Caki2 (cell line): ENCODE data around the gene PGBD5. TPM values are rescaled to one million over a fixed set of nuclear protein-coding genes. Genes with fewer than 3 reads are reported as not detected.
A peak's percentile ranks its signal among the peaks of the same experiment; 100 is the strongest.

Source experiments
- DNase-seq: peaks from one replicate; pipeline ENCODE4 v3.0.0-alpha.2; 2015; ENCODE audit warnings: low read depth
- in situ Hi-C: cut with HindIII; loops from 2 replicates; pipeline ENCODE4 v1.10.0; 2016; ENCODE audit warnings: low sequenced_read_pairs, low pct_unique_long_range_greater_than_20kb, mixed read lengths
- total RNA-seq: library from RNA; depleted of rRNA; stranded (reverse); fragments of >200 nt; shearing (Covaris generic); gene quantifications from 2 replicates; pipeline ENCODE4 v1.2.3, GENCODE V29; 2014; ENCODE audit warnings: low replicate concordance

The PGBD5 gene
- total RNA-seq, 1 experiment from 2014 or later = 7.5 TPM

DNA sequence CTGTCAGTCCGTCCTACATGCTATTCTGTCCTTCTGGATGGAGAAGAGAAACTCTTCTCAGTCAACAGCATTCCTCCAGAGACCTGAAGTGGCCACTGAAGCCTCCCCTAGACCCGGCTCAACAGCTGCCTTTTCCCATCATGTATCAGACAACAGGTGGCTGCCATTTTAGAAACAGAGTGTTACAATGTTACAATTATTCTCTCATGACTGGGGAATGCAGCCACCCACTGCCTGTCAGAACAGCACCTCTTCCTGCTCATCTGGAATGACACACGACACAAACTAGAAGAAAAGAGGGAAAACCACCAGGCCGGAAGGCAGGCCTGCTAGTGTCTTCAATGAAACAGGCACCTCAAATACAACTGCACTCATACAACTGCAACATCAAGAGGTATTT, 105.3 kb downstream of the PGBD5 start:
- in situ Hi-C loops = no loop called here
- no peak for DNase-seq

DNA sequence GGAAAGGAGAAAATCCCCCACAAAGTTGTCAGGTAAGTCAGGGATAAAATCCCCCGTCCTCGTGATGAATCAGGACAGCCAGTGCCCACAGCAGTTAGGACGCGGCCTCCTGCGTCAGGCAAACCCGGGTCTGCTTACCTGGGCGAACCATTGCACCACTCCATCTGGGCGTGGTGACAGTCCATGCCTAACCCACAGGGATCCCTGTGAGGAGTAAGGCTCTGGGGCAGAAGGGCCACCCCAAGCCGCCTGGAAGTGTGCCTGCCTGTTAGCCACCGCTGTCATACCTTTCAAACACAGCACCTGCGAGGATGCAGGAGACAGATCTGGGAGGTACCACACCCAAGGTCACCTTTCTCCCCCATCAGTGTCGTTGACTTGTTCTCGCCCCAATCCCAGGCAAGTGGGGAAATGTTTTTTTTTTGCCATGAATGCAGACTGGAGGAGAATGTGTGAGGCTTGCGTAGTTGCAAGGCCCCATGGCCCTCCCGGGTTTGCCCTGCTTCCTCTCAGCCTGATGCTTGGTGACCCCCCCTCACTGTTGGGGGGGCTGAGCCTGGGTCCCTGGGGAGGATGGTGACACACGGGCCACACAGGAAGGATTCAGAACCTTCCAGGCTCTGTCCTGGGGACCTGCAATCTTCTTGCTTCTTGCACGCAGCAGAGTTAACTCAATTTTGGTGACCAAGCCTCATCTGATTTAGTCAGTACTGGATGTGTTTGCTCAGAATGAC, 107.0 kb downstream of the PGBD5 start:
- in situ Hi-C loops = no loop called here
- no peak for DNase-seq

DNA sequence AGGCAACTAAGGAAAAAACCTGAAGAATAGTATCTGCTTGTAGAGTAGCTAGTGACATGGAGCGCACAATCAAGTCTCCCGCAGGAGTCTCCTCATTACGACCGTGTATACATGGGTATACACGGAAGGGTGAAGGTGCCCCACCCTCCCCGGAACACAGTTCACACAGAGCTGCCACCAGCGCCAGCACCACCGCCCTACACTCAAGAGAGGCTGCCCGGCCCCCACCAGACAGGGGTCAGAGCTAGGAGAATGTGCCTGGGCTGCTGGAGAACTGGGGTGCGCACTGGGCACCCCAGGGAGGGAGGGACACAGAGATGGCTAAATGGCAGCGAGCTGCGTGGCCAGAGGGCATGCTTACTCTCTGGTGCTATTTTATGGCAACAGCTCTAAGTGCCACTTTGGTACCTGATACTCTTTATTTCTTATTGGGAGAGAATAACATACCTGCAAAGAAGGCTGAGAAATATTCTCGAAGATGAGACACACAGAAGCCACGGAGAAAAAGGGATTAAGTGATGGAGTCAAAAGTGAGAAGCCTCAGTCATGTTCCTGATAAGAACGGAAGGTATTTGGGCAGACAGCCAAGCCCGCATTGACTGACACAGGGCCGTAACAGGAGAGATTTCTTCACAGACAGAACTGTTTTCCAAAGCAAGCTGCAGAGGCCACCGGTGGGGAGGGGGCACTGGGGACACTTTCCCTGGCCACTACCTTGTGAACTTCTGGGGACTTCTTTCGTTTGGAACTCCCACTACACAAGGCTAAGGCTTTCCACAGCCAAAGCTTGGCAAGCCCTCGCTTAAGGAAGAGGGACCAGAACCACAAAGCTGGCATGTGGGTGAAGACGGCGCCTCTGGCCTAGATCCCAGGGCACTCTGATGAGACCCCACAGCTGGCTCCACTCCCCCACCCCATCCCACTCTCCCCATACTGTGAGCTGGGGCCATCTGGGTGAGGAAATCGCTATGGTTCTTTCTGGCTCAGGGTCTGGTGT, 108.0 kb downstream of the PGBD5 start:
- in situ Hi-C loops = no loop called here
- DNase-seq = no peak

DNA sequence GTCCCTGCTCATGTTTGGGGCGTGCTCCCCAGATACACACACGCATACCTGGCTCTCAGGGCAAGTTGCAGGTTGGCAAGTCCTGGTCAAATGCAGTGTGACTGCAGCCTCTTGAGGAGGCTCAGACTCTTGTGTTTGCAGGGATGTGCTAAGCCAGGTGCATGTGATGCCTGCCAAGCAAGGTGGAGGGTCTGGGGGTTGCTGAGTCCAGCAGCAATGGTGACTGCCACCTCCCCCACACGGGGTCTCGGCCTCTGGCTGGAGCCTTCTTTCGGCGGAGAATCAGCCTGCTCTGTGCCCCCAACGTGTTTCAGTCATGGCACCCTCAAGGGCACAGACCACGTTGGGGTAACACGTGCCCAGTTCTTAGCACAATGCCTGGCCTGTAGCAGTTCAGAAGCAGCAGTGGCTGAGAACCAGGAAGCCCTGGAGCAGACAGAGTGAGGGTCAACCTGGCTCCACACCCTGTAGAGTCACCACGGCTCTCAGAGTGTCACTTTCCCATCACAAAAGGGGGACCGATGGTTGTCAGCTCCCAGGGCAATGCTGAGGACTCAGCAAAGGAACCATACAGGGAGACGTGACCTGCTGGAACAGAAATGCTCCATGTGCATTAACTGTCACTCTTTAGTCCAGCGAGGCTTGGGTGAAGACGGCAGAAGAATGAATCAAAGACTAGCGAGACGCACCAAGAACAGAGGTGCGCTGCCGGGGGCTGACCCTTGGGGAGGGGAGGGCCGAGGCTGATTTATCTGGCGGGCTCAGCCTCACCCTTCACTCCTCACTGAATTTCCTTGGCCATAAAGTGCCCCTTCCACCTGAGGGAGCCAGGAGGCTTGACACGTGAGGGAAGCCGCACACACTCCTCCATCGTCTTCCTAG, 109.0 kb downstream of the PGBD5 start:
- in situ Hi-C loops = no loop called here

DNA sequence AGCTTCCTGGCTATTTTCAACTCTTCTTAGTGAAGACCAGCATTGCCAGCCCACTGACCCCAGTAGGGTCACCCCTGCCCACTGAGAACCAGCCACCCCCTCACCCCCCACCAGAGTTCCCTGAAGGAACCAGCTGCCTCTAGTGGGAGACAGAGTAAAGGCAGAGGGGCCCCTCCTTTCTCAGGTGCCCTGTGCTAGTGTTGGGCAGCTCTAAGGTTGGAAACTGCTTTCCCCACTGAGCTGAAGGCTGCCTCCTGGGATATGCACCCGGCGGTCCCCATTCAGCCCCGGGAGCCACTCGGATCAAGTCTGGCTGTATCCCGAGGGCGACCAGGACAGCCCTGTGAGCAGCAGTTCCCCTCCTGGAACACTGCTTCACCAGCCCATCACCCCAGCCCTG, 111.0 kb downstream of the PGBD5 start:
- in situ Hi-C loops = no loop called here
- DNase-seq = no peak

More for the DNA sequence above, 109.0 kb downstream of the PGBD5 start:
- DNase-seq = no peak

DNA sequence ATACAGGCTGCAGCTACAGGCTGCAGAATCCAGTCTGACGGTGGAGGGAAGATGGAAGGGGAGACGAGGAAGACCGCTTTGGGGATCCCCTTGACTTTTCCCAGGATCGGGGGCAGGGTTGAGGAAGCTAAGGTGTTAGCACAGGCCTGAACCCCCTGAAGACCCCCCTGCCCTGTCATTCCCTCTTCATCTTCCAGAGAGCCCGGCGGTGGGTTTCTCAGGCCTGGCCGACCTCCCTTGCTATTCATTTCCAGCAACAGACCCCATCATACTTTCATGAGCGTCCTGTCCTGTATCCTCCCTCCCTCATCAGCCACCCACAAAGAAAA, 112.0 kb downstream of the PGBD5 start:
- in situ Hi-C loops = no loop called here
- DNase-seq = no peak

DNA sequence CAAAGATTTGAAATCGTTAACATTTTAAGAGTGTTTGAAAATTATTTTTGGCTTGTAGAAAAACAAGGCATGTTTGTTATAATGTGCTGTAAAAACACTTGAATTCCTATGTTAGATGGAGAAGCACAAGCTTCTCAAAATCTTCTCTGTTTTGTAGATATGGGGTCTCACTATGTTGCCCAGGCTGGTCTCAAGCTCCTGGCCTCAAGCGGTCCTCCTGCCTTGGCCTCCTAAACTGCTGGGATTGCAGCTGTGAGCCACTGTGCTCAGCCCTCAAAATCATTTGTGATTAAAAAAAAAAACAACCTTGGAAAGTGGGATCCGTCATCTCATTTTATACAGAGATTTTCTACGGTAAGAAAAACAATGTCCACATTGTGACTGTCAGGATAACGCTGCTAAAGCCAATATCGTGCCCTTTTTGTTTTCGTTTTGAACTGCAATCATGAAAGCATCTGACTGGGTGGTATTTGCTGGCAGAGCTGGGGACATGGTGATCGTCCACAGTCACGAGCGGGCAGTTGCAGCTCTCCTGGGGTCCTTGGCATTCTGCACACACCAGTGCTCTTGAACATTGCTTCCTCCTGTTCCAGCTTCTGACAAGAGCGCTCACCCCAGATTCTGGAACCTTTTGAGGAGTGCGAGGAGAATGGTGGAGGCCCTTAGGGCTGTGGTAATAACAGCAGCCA, 112.5 kb downstream of the PGBD5 start:
- in situ Hi-C loops = no loop called here
- DNase-seq = no peak

DNA sequence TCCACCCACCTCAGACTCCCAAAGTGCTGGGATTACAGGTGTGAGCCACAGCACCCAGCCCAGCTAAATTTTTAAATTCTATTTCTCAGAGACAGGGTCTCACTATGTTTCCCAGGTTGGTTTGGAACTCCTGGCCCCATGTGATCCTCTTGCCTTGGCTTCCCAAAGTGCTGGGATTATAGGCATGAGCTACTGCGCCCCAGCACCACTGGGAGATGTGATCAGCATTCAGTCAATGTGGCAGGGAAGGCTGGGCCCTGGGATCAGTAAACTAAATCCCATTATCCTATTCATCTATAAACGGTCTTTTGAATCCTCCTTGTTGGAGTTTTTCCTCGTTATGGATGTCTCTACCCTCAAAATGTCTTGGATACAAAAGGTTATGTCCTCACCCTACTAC, 113.5 kb downstream of the PGBD5 start:
- in situ Hi-C loops = no loop called here
- DNase-seq = no peak

DNA sequence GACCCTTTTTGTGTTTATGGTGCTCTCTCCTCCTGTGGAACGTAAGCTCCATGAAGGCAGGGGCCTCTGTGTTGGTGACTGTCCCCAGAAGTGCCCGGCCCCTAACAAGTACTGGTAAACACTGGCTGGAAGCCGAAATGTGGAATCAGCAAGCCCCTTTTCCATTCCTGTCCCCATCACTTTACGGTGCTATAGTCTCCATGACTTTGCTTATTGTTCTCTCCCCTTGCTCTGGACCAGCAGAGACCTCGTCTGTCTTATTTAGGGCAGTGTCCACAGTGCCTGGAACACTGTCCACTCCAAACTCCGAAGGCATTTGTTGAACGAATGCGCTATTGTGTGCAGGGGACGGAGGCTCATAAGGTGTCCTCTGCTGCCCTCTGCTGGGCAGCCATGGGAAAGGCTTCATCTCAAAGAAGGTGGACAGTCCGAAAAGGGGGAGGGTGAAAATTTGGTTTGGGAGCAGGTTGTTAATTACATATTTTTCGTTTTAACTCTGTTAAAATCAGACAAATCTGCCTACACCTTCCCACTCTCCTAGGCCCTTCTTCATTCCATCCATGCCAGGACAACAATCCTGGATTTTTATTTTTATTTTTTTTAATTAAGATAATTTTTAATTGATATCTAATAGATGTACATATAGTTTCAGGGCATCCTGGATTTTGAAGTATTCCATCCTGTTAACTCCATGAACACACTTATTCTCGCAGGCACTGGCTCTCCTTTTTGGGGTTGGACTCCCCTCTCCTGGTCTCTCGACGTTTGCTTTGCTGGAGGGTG, 115.6 kb downstream of the PGBD5 start:
- DNase-seq = peak; percentile 58
- in situ Hi-C loops = no loop called here

DNA sequence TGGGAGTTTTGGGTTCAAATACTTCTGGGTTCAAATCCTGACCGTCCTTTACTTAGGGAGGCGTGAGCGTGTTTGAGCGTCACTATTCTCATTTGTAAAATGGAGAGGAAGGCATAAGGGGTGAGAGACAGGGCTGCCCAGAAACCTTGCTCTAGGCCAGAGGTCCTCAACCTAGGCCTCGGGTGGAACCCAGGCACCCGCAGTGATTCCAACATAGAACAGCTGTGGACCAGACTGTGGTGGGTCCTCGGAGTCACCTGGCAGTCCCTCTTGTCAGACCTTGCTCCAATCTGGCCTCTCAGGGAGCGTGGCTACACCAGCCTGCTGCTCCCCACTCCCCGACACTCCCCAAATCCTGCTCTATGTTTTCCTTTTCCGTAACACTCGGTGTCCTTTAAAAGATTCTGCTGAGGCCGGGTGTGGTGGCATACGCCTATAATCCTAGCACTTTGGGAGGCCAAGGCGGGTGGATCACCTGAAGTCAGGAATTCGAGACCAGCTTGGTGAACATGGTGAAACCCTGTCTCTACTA, 116.4 kb downstream of the PGBD5 start:
- no peak for DNase-seq
- in situ Hi-C loops = no loop called here

DNA sequence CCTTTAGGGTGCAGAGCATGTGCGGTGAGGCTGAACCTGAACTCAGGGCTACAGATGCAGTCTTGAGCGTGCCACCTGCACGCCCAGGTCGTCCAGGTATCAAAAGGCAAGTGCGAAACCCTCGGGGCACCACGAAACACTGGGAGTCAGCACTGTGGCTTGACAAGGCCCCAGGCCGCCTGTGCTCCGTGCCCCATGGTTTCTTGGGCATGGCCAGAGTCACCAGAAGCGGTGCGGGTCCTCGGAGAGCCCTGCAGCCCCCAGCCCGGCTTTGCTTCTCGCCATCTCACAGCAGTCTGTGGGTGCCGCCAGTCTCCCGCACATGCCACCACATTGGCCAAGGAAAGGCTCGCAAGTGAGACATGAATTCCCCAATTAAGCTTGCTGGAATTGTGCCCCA, 117.3 kb downstream of the PGBD5 start:
- in situ Hi-C loops = no loop called here
- DNase-seq = no peak

DNA sequence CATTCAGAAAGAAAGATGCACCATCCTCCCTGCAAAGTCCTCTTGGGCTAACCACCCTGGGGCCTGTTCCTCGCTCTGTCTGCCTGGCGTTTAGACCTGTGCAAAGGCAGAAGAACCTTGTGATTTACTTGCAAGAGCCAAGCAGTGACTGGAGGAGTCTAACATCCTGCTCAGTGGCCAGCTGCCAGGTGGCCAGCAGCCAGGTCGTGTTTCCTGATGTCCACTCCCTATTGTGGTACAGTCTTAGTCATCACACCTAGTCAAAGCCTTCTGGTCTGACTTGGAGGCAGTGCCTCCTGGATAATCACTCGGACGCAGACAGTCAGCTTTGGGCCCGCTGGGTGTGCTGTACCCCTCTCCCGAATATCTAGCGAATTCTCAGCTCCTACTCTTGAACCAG, 118.1 kb downstream of the PGBD5 start:
- DNase-seq = peak; percentile 82
- in situ Hi-C loops = no loop called here

DNA sequence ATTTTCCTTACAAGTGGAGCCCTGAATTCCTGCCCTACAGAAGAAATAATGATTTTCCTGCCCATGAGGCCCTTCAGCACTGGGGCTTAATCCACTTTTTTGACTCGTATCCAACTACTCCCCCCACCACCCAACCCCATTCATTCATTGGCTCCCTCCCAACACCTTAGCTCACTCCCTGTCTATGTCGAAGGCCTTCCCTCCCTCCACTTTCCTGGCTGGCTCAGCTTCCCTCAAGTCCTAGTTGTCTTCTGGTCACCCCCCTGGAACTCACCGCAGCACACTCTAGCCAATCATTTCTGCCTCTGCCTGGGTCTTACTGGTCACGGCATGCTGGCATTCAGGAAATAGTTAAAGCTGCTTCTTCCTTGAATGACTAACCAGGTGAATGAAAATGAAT, 118.9 kb downstream of the PGBD5 start:
- peak; percentile 63 for DNase-seq
- in situ Hi-C loops = no loop called here

DNA sequence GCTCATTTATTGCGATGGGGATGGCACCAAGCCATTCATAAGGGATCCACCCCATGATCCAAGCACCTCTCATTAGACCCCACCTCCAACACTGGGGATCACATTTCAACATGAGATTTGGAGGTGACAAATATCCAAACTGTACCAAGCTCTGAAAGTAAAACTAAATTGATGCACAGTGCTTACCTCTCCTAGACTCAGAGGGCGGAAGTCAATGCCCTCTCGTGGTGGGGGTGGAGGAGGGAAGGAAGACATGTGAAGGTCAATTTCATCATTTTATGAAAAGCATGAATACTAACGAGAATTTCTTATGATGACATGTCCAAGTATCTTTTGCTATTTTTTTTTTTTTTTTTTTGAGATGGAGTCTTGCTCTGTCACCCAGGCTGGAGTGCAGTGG, 120.0 kb downstream of the PGBD5 start:
- no peak for DNase-seq
- in situ Hi-C loops = no loop called here

DNA sequence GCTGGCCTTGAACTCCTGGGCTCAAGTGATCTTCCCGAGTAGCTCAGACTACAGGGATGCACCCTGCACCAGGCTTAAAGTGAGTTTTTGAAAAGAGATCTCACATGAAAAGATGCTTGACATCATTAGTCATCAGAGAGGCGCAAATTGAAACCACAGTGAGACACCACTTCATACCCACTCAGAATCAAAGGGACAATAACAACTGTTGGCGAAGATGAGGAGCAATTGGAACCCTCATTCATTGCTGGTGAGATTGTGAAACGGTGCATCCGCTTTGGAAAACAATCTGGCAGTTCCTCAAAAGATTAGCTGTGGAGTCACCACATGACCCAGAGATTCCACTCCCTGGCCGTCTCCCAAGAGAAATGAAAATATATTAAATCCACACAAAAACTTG, 122.3 kb downstream of the PGBD5 start:
- DNase-seq = no peak
- in situ Hi-C loops = no loop called here

DNA sequence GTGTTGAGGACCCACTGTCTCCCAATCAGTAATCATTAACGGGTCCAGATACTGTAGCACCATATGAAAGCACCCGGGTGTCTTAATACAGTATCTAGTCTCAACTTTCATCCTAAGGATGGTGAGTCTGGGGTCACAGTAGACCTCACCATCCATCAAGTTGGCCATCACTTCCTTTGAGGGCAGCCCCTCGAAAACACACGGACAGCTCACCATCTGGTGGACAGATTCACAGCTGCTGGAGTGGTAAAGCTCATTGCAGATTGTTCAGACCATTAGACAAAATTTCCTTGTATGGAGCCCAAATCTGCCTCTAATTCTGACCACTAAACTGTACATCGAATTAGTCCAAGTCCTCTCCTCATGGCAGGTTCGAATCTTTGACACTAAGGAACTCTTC, 123.1 kb downstream of the PGBD5 start:
- no peak for DNase-seq
- in situ Hi-C loops = no loop called here

DNA sequence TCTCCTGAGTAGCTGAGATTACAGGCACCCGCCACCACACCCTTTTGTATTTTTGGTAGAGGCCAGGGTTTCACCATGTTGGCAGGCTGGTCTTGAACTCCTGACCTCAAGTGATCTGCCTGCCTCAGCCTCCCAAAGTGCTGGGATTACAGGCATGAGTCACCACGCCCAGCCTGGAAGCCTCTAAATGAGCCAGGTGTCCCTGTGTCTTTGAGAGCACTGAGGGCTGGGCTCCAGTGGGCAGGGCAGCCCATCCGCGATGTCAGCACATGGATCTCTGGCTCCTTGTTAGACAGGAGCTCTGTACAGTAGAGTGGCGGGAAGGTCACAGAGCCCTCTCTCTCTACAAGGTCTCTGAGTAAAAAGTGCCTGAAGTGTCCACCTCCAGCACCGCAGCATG, 124.3 kb downstream of the PGBD5 start:
- DNase-seq = no peak
- in situ Hi-C loops = no loop called here
